Inflammatory macrophage treated with lipopolysaccharide for 4 hours (primary cell): ENCODE results near the gene GPR107.
"Not testable (repeated sequence)": the region's sequence is repeated elsewhere in the genome, so short reads cannot be mapped to it uniquely, and the experiment has no call there.

Source experiments
- DNase-seq: peaks from one replicate; pipeline ENCODE4 v3.0.0-alpha.2; 2020

Gene GPR107

GRCh38 chr9:130053504-130054324, at the start of gene GPR107:
TSS of gene GPR107 (plus strand) at chr9:130053906. CDS start at chr9:130053933, 27 bp downstream.
- peak; percentile 88 for DNase-seq

- no peak for DNase-seq
Measured at GRCh38 chr9:130003943-130004552, 49.7 kb upstream of the GPR107 start.

GRCh38 chr9:130006952-130007351, 46.8 kb upstream of the GPR107 start:
- DNase-seq, result not testable (repeated sequence)

- no peak for DNase-seq
Measured at GRCh38 chr9:130008538-130008937, 45.2 kb upstream of the GPR107 start.

- DNase-seq, result not testable (repeated sequence)
Measured at GRCh38 chr9:130009546-130009945, 44.2 kb upstream of the GPR107 start.

- peak; percentile 13 for DNase-seq
Measured at GRCh38 chr9:130010151-130010988, 43.3 kb upstream of the GPR107 start.

- DNase-seq, result no peak
Measured at GRCh38 chr9:130013326-130013725, 40.4 kb upstream of the GPR107 start.

- DNase-seq, result no peak
Measured at GRCh38 chr9:130015353-130016019, 38.2 kb upstream of the GPR107 start.

- no peak for DNase-seq
Measured at GRCh38 chr9:130017076-130017475, 36.6 kb upstream of the GPR107 start.

GRCh38 chr9:130017510-130017909, 36.2 kb upstream of the GPR107 start:
- not testable (repeated sequence) for DNase-seq

GRCh38 chr9:130018265-130018664, 35.4 kb upstream of the GPR107 start:
- DNase-seq, result no peak

GRCh38 chr9:130020618-130021017, 33.1 kb upstream of the GPR107 start:
- DNase-seq, result no peak

- no peak for DNase-seq
Measured at GRCh38 chr9:130021123-130021522, 32.6 kb upstream of the GPR107 start.

GRCh38 chr9:130021842-130022241, 31.9 kb upstream of the GPR107 start:
- not testable (repeated sequence) for DNase-seq

- DNase-seq, result no peak
Measured at GRCh38 chr9:130022566-130023143, 31.1 kb upstream of the GPR107 start.

- DNase-seq, result peak; percentile 13
Measured at GRCh38 chr9:130023144-130023787, 30.4 kb upstream of the GPR107 start.

GRCh38 chr9:130023994-130024596, 29.6 kb upstream of the GPR107 start:
- DNase-seq, result no peak

GRCh38 chr9:130024597-130024994, 29.1 kb upstream of the GPR107 start:
- peak; percentile 54 for DNase-seq

- peak; percentile 96 for DNase-seq
Measured at GRCh38 chr9:130026583-130027340, 26.9 kb upstream of the GPR107 start.

GRCh38 chr9:130027533-130028365, 26.0 kb upstream of the GPR107 start:
- peak; percentile 56 for DNase-seq
